ENCODE data around the gene TRIP12.

DNA sequence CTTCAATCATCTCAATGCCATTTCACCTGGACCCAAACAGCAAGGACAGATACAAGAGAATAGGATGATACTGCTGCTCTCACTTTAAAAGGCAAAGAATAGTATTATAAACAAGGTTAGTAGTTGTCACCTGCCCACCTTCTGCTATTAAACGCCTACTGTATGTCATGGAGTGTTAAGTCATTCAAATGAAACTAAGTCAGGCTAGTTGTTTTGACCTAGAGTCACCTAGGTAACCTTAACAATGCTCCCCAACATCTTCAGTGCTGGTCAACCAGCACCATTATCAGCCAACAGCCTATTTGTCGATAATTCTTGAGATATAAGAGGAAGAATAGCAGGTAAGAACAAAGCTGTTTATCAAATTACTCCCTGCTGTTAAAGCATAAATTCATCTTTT lies 39.2 kb downstream of the TRIP12 start:
- TF ChIP-seq POLR2A (IDR thresholded peaks at IDR 0.05; ENCODE audit: low read length): no peak
- no peak for TF ChIP-seq GATA1 (IDR thresholded peaks at IDR 0.05; ENCODE audit: low read depth, low read length)
